ENCODE results near the gene TM7SF2.

The TM7SF2 gene

DNA sequence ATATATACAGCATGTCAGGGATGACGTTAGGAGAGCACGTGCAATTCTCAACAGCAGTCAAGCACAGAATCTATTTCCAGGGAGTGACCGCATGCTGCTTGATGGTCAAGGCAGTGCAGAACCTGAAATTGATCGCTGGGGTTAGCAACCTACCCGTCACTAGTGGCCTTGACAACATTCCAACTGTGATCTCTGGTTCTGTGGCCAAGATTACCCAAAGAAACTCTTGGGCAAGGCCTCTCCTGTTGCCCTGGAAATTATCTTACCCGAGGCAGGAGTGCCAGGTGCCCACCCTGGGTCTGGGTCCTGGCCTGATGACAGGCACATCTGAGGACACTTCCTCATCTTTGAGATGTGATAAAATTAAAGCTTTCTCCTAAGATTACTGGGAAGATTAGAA, 2.2 kb downstream of the TM7SF2 start:
- H3K27ac ChIP-seq: no peak overlapping the region
- H3K4me3 ChIP-seq (ENCODE audit: low read depth, low read length): peak overlapping the region; percentile 65
- DNase-seq: no peak
- TF ChIP-seq, protein P1, sequence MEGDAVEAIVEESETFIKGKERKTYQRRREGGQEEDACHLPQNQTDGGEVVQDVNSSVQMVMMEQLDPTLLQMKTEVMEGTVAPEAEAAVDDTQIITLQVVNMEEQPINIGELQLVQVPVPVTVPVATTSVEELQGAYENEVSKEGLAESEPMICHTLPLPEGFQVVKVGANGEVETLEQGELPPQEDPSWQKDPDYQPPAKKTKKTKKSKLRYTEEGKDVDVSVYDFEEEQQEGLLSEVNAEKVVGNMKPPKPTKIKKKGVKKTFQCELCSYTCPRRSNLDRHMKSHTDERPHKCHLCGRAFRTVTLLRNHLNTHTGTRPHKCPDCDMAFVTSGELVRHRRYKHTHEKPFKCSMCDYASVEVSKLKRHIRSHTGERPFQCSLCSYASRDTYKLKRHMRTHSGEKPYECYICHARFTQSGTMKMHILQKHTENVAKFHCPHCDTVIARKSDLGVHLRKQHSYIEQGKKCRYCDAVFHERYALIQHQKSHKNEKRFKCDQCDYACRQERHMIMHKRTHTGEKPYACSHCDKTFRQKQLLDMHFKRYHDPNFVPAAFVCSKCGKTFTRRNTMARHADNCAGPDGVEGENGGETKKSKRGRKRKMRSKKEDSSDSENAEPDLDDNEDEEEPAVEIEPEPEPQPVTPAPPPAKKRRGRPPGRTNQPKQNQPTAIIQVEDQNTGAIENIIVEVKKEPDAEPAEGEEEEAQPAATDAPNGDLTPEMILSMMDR (IDR thresholded peaks at IDR 0.05; ENCODE audit: low read depth, low read length): no peak
- H3K36me3 ChIP-seq: peaks cover 29% of the 10 kb centered on the region
- H3K9me3 ChIP-seq (ENCODE audit: severe bottlenecking): no peaks in the 10 kb centered on the region
- no peaks in the 10 kb centered on the region for H3K27me3 ChIP-seq (ENCODE audit: insufficient read depth, low read depth, severe bottlenecking)

GRCh38 chr11:65114538-65115171, 3.0 kb downstream of the TM7SF2 start:
- H3K4me3 ChIP-seq (ENCODE audit: low read depth, low read length): no peak overlapping the region
- no peaks in the 10 kb centered on the region for H3K27me3 ChIP-seq (ENCODE audit: insufficient read depth, low read depth, severe bottlenecking)
- no peak for DNase-seq
- peaks cover 32% of the 10 kb centered on the region for H3K36me3 ChIP-seq
- TF ChIP-seq, protein P1 (IDR thresholded peaks at IDR 0.05; ENCODE audit: low read depth, low read length): no peak
- H3K27ac ChIP-seq: no peak overlapping the region
- H3K9me3 ChIP-seq (ENCODE audit: severe bottlenecking): no peaks in the 10 kb centered on the region

GRCh38 chr11:65115361-65116082, 3.9 kb downstream of the TM7SF2 start:
- no peaks in the 10 kb centered on the region for H3K9me3 ChIP-seq (ENCODE audit: severe bottlenecking)
- TF ChIP-seq, protein P1 (IDR thresholded peaks at IDR 0.05; ENCODE audit: low read depth, low read length): no peak
- H3K36me3 ChIP-seq: peaks cover 40% of the 10 kb centered on the region
- H3K27me3 ChIP-seq (ENCODE audit: insufficient read depth, low read depth, severe bottlenecking): no peaks in the 10 kb centered on the region
- no peak overlapping the region for H3K4me3 ChIP-seq (ENCODE audit: low read depth, low read length)
- no peak overlapping the region for H3K27ac ChIP-seq
- no peak for DNase-seq

DNA sequence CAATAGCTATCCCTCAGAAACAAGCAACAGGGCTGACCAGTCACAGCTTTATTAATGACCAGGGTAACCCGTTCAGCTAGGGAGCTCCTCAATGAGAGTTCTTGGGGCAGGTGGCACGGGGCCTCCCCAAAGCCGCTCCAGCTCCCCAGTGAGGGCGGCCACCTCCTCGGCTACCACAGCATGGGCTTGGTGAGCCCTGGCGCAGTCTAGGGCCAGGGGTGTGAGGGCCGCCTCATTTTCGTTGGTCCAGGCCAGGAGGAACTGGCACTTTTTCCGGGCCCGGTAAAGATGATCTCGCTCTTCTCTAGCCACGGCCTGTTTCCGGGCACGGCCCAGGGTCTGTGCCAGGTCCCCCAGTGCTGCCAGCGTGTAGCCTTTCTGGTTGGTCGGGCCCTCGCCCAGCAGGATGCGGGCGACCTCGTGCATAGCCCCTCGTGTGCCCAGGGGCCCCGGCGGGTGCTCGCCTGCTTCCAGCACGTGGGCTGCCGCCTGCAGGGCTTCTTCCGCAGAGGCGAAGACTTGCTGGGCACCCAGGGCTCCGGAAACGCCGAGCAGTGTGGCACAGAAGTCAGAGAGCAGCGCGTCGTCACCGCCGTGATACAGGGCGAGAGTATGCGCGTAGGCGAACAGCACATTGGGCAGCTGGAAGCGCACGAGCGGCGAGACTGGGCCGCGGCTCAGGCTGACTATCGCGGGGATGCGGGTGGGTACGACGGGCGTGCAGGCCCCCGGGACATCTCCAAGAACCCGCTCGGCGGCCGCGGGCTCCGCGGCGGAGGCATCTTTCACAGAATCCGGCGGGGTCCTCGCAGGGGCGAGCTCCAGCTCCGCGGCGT, 4.9 kb downstream of the TM7SF2 start:
- H3K27ac ChIP-seq: peak overlapping the region; percentile 84
- no peaks in the 10 kb centered on the region for H3K27me3 ChIP-seq (ENCODE audit: insufficient read depth, low read depth, severe bottlenecking)
- H3K36me3 ChIP-seq: peaks cover 51% of the 10 kb centered on the region
- TF ChIP-seq, protein P1 (IDR thresholded peaks at IDR 0.05; ENCODE audit: low read depth, low read length): no peak
- peak overlapping the region; percentile 95 for H3K4me3 ChIP-seq (ENCODE audit: low read depth, low read length)
- H3K9me3 ChIP-seq (ENCODE audit: severe bottlenecking): no peaks in the 10 kb centered on the region
- no peak for DNase-seq

DNA sequence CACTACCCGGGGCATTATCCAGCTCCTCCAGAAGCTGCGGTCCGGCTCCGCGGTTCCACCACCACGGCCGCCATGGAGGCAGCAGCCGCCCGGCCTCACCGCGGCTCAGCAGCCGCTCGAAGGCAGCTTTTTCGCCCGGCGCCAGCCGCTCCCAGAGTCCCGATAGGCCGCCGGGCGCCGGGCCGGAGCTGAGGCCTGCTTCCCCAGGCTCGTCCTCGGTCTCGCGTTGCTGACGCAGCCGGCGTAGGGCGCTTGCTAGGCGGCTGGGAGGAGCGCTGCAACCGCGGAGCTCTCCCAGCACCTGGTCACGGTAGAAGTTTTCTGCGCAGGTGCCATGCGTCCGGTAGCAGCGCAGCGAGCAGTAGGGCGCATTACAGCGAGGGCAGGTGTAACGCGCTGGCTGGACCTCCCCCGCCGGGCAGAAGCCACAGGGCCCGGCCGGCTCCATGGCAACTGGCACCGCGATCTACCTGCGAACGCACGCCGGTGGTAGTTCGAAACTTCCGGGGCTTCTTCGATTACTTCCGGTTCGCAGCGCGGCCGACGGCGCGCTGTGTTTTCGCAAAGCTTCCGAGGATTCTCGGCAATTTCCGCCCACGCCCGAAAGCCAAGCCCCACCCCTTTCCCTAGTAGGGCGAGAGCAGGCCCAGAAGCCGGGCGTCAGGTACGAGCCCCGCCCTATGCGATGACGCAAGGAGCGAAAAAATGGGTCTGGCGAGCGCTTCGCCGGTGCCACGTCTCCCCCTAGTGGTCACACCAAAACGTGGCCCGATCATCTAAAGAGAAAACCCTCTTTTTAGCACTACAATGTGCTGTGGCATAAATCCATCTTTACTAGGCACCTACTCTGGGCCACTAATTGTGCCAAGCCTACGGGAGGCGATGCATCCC, 5.8 kb downstream of the TM7SF2 start, which contains the start of gene ZNHIT2:
ZNHIT2 (minus strand) TSS at position 496 of the 891 bp plus-strand sequence; CDS start at position 448, 48 bp downstream.
- peak; percentile 99 for DNase-seq
- Histone ChIP-seq H3K36me3 (peaks cover 52% of the 10 kb centered on the region), H3K9me3 (ENCODE audit: severe bottlenecking) (no peaks in the 10 kb centered on the region), H3K27me3 (ENCODE audit: insufficient read depth, low read depth, severe bottlenecking) (no peaks in the 10 kb centered on the region), H3K4me3 (ENCODE audit: low read depth, low read length) (peak within 1 kb of the TSS; percentile 95), H3K27ac (peak within 1 kb of the TSS; percentile 84)
- TF ChIP-seq, protein P1 (IDR thresholded peaks at IDR 0.05; ENCODE audit: low read depth, low read length): peak; percentile 87
